Stimulated activated CD8-positive, alpha-beta memory T cell treated with anti-CD3 and anti-CD28 coated beads, Interleukin-7, amount 100 ng/mL, for 48 hours (primary cell): ENCODE measurements around the gene XYLT2.
A peak's percentile ranks its signal among the peaks of the same experiment; 100 is the strongest.

Source experiments
- DNase-seq, 2 donors: peaks; one replicate each; pipeline ENCODE4 v3.0.0-alpha.2; 2020; ENCODE audit warnings: low read depth in 1 of 2; ENCODE audit errors: extremely low read depth in 1 of 2

Gene XYLT2

DNA sequence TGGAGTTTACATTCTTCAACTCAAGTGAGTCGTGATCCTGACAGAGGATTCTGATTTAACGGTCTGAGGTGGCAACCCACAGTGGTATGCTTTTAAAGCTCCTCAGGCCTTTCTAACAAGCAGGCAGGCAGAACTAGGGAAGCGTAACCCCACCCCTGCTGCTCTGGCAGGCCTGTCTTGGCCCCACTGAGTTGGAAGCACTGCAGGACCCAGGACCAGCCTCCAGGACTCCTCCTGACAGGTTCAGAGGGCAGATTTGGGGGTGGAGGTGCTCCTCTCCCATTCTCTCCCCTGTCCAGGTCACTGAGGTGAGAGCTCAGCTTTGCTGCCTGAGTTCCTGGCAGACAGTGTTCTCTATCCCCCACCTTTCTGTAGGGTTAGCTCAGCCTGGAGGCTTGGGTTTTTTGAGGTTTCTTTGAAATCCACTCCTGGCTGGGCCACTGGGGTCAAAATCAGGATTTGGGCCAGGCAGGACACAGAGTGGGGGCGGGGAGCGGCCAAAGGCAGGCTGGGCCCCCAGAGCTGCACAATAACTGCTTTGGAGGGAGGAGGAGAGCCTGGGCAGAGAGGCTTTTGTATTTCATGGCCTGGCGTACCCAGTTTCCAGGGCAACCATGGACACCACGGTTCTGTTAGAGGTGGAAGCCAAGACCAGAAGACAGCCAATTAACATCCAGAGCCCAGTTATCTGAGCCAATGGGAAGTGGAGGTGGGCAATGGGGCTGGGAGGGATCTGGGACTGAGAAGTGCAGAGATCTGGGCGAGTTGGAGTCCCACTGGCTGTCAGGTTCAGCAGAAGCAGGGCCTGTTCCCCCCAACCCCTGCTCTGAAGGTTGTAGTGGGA is 17.5 kb downstream of the XYLT2 start:
- DNase-seq, result no peak

DNA sequence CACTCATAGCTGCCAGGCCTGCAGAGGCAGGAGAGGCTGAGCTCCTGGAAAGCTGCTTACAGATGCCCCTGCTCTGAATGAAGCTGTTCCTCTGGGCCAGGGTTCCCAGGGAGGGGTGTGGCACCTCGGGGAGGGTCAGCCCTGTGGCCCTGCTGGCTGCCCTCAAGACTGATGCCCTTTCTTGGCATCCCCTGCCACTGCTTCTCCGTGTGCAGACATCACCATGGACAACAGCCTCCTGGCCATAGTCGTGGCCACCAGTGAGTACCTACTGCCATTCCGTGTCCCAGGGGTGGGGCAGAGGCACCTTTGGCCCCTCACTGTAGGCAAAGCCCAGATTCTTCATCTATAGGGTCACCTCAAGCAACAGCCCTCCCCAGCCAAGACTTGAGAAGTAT is 18.1 kb downstream of the XYLT2 start:
- DNase-seq, result no peak

GRCh38 chr17:50364715-50365114 is 18.8 kb downstream of the XYLT2 start:
- DNase-seq, result no peak

GRCh38 chr17:50365165-50365564 is 19.2 kb downstream of the XYLT2 start:
- no peak for DNase-seq

- no peak for DNase-seq
Observed at GRCh38 chr17:50365649-50366393, 19.9 kb downstream of the XYLT2 start.

GRCh38 chr17:50367401-50367800 is 21.5 kb downstream of the XYLT2 start:
- no peak for DNase-seq

DNA sequence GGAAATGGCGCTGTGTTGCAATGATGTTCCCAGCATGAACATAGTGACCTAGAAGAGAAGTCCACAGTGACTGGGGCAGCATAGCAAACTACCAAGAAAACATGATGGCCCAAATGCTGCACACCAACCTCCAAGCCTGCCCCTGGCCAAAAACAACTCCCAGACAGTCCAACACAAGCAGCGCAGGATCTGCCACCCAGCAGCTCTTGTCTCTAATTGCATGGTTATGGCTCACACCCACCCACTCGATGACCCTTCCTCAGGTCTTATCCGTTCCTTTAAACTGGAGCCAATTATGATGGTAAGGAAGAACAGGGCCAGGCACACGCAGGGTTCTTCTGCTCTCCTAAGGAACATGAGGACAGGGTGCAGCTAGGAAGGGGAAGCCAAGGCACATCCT is 24.1 kb downstream of the XYLT2 start:
- no peak for DNase-seq

- DNase-seq, result no peak
Observed at GRCh38 chr17:50371526-50371925, 25.6 kb downstream of the XYLT2 start.

GRCh38 chr17:50372222-50372757 is 26.4 kb downstream of the XYLT2 start:
- DNase-seq, result no peak

- peak; percentile 65 to 77 for DNase-seq
Observed at GRCh38 chr17:50372758-50373556, 27.0 kb downstream of the XYLT2 start, which contains the start of the genes EME1 and MRPL27. TSS of gene EME1 (plus strand) at chr17:50373229. CDS start at chr17:50375209, 1,980 bp downstream. TSS of gene MRPL27 (minus strand) at chr17:50373184. CDS start at chr17:50373170, 14 bp downstream.

GRCh38 chr17:50373705-50374104 is 27.8 kb downstream of the XYLT2 start:
- DNase-seq, result no peak

GRCh38 chr17:50375858-50376538 is 30.1 kb downstream of the XYLT2 start:
- no peak for DNase-seq

- no peak for DNase-seq
Observed at GRCh38 chr17:50379351-50380132, 33.6 kb downstream of the XYLT2 start.

DNA sequence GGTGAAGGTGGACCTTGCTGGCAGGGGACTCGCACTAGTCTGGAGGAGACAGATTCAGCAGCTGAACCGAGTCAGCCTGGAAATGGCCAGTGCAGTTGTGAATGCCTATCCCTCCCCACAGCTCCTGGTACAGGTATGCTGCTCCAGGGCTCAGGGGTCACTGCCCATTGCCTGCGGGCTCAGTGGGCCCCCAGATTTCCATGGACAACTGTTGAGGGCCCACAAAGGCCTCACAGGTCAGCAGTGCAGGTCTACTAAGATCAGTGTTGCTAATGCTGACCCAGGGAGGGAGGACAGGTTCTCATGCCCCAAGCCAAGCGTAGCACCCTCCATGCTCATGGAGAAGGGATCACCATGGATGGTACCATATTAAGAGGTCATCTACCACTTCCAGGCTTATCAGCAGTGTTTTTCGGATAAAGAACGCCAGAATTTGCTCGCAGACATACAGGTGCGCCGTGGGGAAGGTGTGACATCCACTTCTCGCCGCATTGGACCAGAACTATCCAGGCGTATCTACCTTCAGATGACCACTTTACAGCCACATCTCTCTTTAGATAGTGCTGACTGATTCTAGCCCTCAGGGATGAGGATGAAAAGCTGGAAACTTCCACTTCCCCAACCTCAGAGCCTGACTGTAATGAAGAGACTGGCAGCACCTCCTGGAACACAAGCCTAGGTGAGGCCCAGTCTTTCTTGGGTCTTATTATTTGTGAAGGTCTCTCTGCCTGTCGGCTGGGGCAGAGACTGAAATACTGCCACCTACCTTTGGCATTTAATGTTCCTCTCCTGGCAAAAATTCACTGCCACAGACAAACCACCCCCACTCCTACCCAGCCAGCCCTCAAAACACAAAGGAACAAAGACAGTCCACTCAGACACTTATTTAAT is 34.7 kb downstream of the XYLT2 start:
- no peak for DNase-seq

GRCh38 chr17:50381260-50381815 is 35.4 kb downstream of the XYLT2 start:
- no peak for DNase-seq

- no peak for DNase-seq
Observed at GRCh38 chr17:50381920-50382319, 36.0 kb downstream of the XYLT2 start.

DNA sequence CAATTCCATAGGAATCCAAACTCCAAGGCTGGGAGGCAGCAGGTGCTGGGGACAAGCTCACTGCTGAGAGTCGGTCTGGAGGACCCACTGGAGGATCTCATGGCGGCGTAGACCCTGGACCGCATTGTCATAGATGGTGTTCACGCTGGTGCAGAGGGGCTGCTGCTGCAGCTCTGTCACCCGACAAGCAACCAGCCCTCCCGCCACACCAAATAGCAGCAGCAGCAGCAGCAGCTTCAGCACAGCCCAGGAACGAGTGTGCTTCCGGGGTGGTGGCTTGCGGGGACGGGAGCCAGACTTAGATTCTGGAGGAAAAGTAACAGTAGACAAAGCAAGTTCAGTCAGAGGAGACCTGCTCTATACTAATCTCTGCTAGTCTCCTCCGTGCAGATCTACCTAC is 37.0 kb downstream of the XYLT2 start:
- DNase-seq, result no peak

GRCh38 chr17:50386510-50386909 is 40.6 kb downstream of the XYLT2 start:
- no peak for DNase-seq
